GM12891 (cell line): ENCODE measurements around the gene ZSWIM7.

Source experiments
- PAX5 ChIP-seq: IDR thresholded peaks from 2 replicates; pipeline ENCODE4 v1.6.1; 2011; ENCODE audit warnings: low read length, moderate library complexity, mild to moderate bottlenecking; ENCODE audit not compliant: insufficient read depth, severe bottlenecking
- POLR2A ChIP-seq: IDR thresholded peaks from 2 replicates; pipeline ENCODE4 v1.6.1; 2011; ENCODE audit warnings: low read depth, low read length, control low read depth
- POLR2AphosphoS5 ChIP-seq: IDR thresholded peaks from 2 replicates; pipeline ENCODE4 v1.6.1; 2011; ENCODE audit warnings: low read depth, low read length, control low read depth
- POU2F2 ChIP-seq: IDR thresholded peaks from 2 replicates; pipeline ENCODE4 v1.6.1; 2011; ENCODE audit warnings: low read depth, mild to moderate bottlenecking, control low read depth, low read length, moderate library complexity
- SPI1 ChIP-seq: IDR thresholded peaks from 2 replicates; pipeline ENCODE4 v1.6.1; 2011; ENCODE audit warnings: low read depth, low read length, control low read depth
- TAF1 ChIP-seq: IDR thresholded peaks from 2 replicates; pipeline ENCODE4 v1.6.1; 2011; ENCODE audit warnings: low read depth, low read length, control low read depth

DNA sequence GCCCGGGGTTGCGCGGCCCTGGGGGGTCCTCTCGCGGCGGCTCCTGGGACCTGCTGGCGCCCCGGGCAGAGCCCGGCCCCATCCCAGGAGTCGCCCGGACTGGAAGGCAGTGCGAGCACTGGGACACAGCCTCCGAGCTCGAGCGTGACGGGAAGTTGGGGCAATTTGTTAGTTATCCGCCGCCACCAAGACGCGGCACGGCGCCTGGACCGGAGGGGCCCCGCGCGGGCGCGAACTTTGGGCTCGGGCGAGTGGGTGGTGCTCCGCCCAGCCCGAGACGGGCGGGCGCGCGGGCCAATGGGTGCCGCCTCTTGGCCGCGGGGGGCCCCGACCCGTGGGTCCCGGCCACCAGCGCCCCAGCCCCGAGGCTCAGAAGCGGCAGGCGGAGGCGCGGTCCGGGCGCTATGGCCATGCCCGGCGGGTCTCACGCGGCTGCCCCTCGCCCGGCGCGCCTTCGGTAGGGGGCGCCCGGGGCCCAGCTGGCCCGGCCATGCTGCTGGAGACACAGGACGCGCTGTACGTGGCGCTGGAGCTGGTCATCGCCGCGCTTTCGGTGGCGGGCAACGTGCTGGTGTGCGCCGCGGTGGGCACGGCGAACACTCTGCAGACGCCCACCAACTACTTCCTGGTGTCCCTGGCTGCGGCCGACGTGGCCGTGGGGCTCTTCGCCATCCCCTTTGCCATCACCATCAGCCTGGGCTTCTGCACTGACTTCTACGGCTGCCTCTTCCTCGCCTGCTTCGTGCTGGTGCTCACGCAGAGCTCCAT lies 54.6 kb downstream of the ZSWIM7 start, which contains the start of gene ADORA2B:
- TF ChIP-seq POLR2AphosphoS5 (no peak), POLR2A (no peak), POU2F2 (no peak), TAF1 (no peak), SPI1 (no peak), PAX5 (no peak)
